IMR-90 (cell line): ENCODE measurements around the gene BTG2.

ENCODE experiments used
- BHLHE40 ChIP-seq: fragments of 150-350 bp; IDR thresholded peaks from 2 replicates; pipeline ENCODE4 v1.6.1; 2016; ENCODE audit warnings: mild to moderate bottlenecking, low read depth, low read length
- CEBPB ChIP-seq: IDR thresholded peaks from 2 replicates; pipeline ENCODE4 v1.6.1; 2012; ENCODE audit warnings: low read depth, low read length, improper control_type of control experiment
- CHD1 ChIP-seq: IDR thresholded peaks from 2 replicates; pipeline ENCODE4 v1.6.1; 2012; ENCODE audit warnings: low read depth, low read length, improper control_type of control experiment
- MAFK ChIP-seq: IDR thresholded peaks from 2 replicates; pipeline ENCODE4 v1.6.1; 2012; ENCODE audit warnings: low read depth, low read length, improper control_type of control experiment
- MAZ ChIP-seq: IDR thresholded peaks from 2 replicates; pipeline ENCODE4 v1.6.1; 2012; ENCODE audit warnings: low read depth, mild to moderate bottlenecking, low read length, improper control_type of control experiment, moderate library complexity, borderline replicate concordance
- NFE2L2 ChIP-seq: fragments of 150-350 bp; IDR thresholded peaks from 2 replicates; pipeline ENCODE4 v1.6.1; 2016; ENCODE audit warnings: low read depth, mild to moderate bottlenecking, low read length
- POLR2A ChIP-seq: IDR thresholded peaks from 2 replicates; pipeline ENCODE4 v1.6.1; 2012; ENCODE audit warnings: mild to moderate bottlenecking, low read depth, low read length
- RAD21 ChIP-seq: IDR thresholded peaks from 2 replicates; pipeline ENCODE4 v1.6.1; 2012; ENCODE audit warnings: low read length, improper control_type of control experiment
- RCOR1 ChIP-seq: IDR thresholded peaks from 2 replicates; pipeline ENCODE4 v1.6.1; 2012; ENCODE audit warnings: mild to moderate bottlenecking, low read length, improper control_type of control experiment; ENCODE audit not compliant: insufficient replicate concordance
- RFX5 ChIP-seq: IDR thresholded peaks from 2 replicates; pipeline ENCODE4 v1.8.0; 2012; ENCODE audit warnings: low read depth, mild to moderate bottlenecking, low read length, moderate library complexity
- SMC3 ChIP-seq: fragments of 150-350 bp; IDR thresholded peaks from 2 replicates; pipeline ENCODE4 v1.6.1; 2016; ENCODE audit warnings: low read depth, mild to moderate bottlenecking, antibody characterized with exemption, low read length, moderate library complexity
- TF ChIP-seq, protein P1 (sequence below): conservative IDR thresholded peaks from 2 replicates; pipeline ENCODE4 v1.5.1; 2012; ENCODE audit warnings: mild to moderate bottlenecking, low read depth, low read length, improper control_type of control experiment
- TF ChIP-seq, protein P2 (sequence below): fragments of 150-350 bp; IDR thresholded peaks from 2 replicates; pipeline ENCODE4 v1.6.1; 2017; ENCODE audit warnings: mild to moderate bottlenecking, antibody characterized with exemption, low read length, low read depth

GRCh38 chr1:203335503-203335902 lies 30.2 kb downstream of the BTG2 start:
- TF ChIP-seq, protein P1, sequence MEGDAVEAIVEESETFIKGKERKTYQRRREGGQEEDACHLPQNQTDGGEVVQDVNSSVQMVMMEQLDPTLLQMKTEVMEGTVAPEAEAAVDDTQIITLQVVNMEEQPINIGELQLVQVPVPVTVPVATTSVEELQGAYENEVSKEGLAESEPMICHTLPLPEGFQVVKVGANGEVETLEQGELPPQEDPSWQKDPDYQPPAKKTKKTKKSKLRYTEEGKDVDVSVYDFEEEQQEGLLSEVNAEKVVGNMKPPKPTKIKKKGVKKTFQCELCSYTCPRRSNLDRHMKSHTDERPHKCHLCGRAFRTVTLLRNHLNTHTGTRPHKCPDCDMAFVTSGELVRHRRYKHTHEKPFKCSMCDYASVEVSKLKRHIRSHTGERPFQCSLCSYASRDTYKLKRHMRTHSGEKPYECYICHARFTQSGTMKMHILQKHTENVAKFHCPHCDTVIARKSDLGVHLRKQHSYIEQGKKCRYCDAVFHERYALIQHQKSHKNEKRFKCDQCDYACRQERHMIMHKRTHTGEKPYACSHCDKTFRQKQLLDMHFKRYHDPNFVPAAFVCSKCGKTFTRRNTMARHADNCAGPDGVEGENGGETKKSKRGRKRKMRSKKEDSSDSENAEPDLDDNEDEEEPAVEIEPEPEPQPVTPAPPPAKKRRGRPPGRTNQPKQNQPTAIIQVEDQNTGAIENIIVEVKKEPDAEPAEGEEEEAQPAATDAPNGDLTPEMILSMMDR: no peak
- TF ChIP-seq POLR2A: no peak
- no peak for TF ChIP-seq RCOR1
- TF ChIP-seq, protein P2, sequence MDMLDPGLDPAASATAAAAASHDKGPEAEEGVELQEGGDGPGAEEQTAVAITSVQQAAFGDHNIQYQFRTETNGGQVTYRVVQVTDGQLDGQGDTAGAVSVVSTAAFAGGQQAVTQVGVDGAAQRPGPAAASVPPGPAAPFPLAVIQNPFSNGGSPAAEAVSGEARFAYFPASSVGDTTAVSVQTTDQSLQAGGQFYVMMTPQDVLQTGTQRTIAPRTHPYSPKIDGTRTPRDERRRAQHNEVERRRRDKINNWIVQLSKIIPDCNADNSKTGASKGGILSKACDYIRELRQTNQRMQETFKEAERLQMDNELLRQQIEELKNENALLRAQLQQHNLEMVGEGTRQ: no peak
- no peak for TF ChIP-seq RAD21
- no peak for TF ChIP-seq MAZ
- no peak for TF ChIP-seq MAFK
- no peak for TF ChIP-seq RFX5
- TF ChIP-seq NFE2L2: no peak
- no peak for TF ChIP-seq CHD1
- no peak for TF ChIP-seq SMC3
- TF ChIP-seq BHLHE40: no peak
- no peak for TF ChIP-seq CEBPB
